AG04450 (cell line): ENCODE results near the gene SHROOM1. TPM values are rescaled to one million over a fixed set of nuclear protein-coding genes. Genes with fewer than 3 reads are reported as not detected.

Experiments used
- CTCF ChIA-PET: fragments of 300-600, 350-600 bp; formaldehyde crosslinking; extraction: SDS; loops from one replicate; lab custom pipeline; 2022; ENCODE audit warnings: antibody characterized with exemption, inconsistent platforms; lab: Charles Lee
- POLR2A ChIA-PET: fragments of 350-600 bp; formaldehyde crosslinking; extraction: SDS; loops from one replicate; lab custom pipeline; 2021; ENCODE audit warnings: antibody characterized with exemption, inconsistent platforms; lab: Yijun Ruan, JAX
- DNase-seq: peaks from one replicate; pipeline ENCODE4 v3.0.0-alpha.2; 2011; ENCODE audit warnings: low read depth, low spot score
- H3K27ac ChIP-seq: one replicate; pipeline ENCODE4 v1.5.1; 2012; ENCODE audit warnings: low read depth, low read length, control low read depth
- H3K27me3 ChIP-seq: one replicate; pipeline ENCODE4 v1.6.0; 2012; ENCODE audit warnings: low read length; ENCODE audit not compliant: control insufficient read depth, insufficient read depth
- H3K4me3 ChIP-seq: 2 replicates; pipeline ENCODE4 v1.5.1; 2011; ENCODE audit warnings: mild to moderate bottlenecking, low read depth, low read length, control low read depth
- H3K9me3 ChIP-seq: 2 replicates; pipeline ENCODE4 v1.5.1; 2012; ENCODE audit warnings: low read length; ENCODE audit not compliant: control insufficient read depth, insufficient read depth
- CTCF ChIP-seq: IDR thresholded peaks from 2 replicates; pipeline ENCODE4 v1.5.1; 2011; ENCODE audit warnings: low read depth, low read length, control low read depth, inconsistent platforms
- polyA plus RNA-seq: library from polyadenylated mRNA; depleted of rRNA; stranded (reverse); fragments of >200 nt; gene quantifications from 2 replicates; pipeline ENCODE4 v1.2.3, GENCODE V29; 2011

Gene SHROOM1
- polyA plus RNA-seq, 1 experiment, result 4.5 TPM

- CTCF ChIA-PET, result interaction anchor here (1.0 to 1.5 kb wide), 5 partner anchors 14 to 482 kb away, joined by 3 to 8 read pairs (median 4); no protein-coding TSS in a partner anchor
- Histone ChIP-seq H3K9me3 (no peaks in the 10 kb centered on the region), H3K27me3 (no peaks in the 10 kb centered on the region), H3K27ac (no peak overlapping the region), H3K4me3 (no peak overlapping the region)
- DNase-seq, result no peak
- TF ChIP-seq CTCF, result no peak
- POLR2A ChIA-PET, result interaction anchor here (0.7 to 1.2 kb wide), 3 partner anchors 29 to 1574 kb away, joined by 3 to 6 read pairs (median 5); no protein-coding TSS in a partner anchor
These were observed 38.3 kb upstream of the SHROOM1 start for GRCh38 chr5:132868754-132869153.

- Histone ChIP-seq H3K9me3 (no peaks in the 10 kb centered on the region), H3K27ac (peak overlapping the region; percentile 94), H3K27me3 (no peaks in the 10 kb centered on the region), H3K4me3 (peak overlapping the region; percentile 97)
- no peak for DNase-seq
- ChIA-PET CTCF (interaction anchor here (0.9 to 3.0 kb wide), 7 partner anchors 16 to 481 kb away, joined by 3 to 18 read pairs (median 5); no protein-coding TSS in a partner anchor), POLR2A (interaction anchor here (0.6 to 1.9 kb wide), 6 partner anchors 17 to 95 kb away, joined by 3 to 12 read pairs (median 4); partner anchors contain the start of gene SHROOM1)
- TF ChIP-seq CTCF, result no peak
These were observed 36.6 kb upstream of the SHROOM1 start for GRCh38 chr5:132867046-132867451.

- CTCF ChIA-PET, result interaction anchor here (1.0 to 3.0 kb wide), 8 partner anchors 17 to 481 kb away, joined by 3 to 23 read pairs (median 5); partner anchors contain the start of gene SHROOM1
- POLR2A ChIA-PET, result interaction anchor here (0.5 to 1.9 kb wide), 12 partner anchors 12 to 149 kb away, joined by 3 to 12 read pairs (median 4); partner anchors contain the start of gene SHROOM1
- peak; percentile 42 for TF ChIP-seq CTCF
- Histone ChIP-seq H3K27ac (peak within 1 kb of the TSS; percentile 94), H3K4me3 (peak within 1 kb of the TSS; percentile 97), H3K27me3 (no peaks in the 10 kb centered on the region), H3K9me3 (no peaks in the 10 kb centered on the region)
- peak; percentile 99 for DNase-seq
These were observed 36.0 kb upstream of the SHROOM1 start, which contains the start of the genes GDF9 and UQCRQ for GRCh38 chr5:132866342-132867045. Gene GDF9 (minus strand): TSS chr5:132866469. CDS start chr5:132864533, 1,936 bp downstream. Gene UQCRQ (plus strand): TSS chr5:132866642. CDS start chr5:132866882, 240 bp downstream.

GRCh38 chr5:132865668-132866341 is 35.4 kb upstream of the SHROOM1 start:
- Histone ChIP-seq H3K27me3 (no peaks in the 10 kb centered on the region), H3K27ac (peak overlapping the region; percentile 94), H3K9me3 (no peaks in the 10 kb centered on the region), H3K4me3 (peak overlapping the region; percentile 97)
- ChIA-PET CTCF (interaction anchor here (1.1 to 3.0 kb wide), 7 partner anchors 12 to 480 kb away, joined by 3 to 23 read pairs (median 7); partner anchors contain the start of gene SHROOM1), POLR2A (interaction anchor here (0.5 to 1.9 kb wide), 11 partner anchors 11 to 148 kb away, joined by 3 to 12 read pairs (median 4); partner anchors contain the start of gene SHROOM1)
- TF ChIP-seq CTCF, result no peak
- DNase-seq, result no peak
